COLO668 (cell line): ENCODE measurements around the gene EEFSEC.

Experiments
- DNase-seq: peaks from one replicate; lab custom pipeline; 2025; ENCODE audit not compliant: unreplicated experiment; lab: John Stamatoyannopoulos, UW

EEFSEC gene

DNA sequence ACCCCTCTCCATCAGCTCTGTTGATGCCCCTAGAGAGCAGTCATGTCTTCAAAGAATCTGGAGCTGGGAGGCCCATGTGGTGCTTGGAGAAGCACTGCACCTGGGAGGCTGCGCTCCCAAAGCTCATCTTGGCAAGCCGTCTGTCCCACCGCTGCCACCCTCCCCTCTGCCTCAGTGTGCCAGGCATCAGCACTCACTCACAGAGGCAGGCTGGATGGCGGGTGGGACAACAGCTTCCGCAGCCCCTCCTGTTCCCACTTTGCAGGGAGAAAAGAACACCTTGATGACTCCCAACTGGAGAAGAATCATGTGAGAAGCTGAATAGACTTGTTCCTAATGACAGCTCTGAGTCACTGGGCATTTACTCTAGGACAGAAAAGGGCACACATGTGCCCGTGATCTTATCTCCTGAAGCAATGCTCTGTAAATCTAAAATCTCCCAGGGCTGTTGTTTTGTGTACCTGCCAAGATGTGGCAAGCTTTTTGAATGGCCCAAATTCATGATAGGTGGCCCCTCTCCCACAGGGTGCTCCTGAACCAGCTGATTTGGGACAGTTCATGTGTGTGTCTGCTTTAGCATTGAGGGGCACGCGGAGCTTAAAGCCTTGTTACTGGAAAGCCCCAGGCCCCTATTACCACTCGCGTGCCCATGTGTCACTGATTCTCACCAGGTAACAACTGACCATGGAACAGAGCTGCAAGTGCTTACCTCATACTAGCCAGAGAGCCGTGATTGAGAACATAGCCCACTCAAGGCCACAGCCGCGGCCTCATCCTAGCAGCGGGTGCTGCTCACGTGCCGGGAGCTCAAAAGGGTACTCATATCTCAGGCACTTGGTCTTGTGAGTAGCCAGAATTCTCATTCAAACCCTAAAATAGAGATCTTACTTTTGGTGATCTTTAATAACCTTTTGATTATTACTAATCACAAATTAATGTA, 209.0 kb downstream of the EEFSEC start:
- no peak for DNase-seq

DNA sequence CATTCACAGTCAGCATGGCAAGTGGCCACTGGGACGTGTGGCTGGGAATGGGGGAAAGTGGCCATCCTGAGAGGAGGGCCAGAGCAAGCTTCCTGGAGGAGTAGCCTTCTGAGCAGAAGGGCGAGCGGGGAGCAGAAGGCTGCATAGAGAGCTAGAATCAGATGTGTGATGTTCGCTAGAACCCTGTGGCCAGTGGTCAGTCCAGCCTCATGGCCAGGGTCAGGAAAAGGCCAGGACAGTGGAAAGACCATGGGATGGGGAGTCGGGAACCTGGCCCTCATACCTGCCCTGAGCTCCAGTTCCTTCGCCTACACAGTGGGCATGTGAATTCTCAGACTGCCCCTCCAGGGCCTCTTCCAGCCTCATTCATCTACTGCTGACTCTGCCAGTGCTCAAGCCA, 211.0 kb downstream of the EEFSEC start:
- DNase-seq, result no peak

DNA sequence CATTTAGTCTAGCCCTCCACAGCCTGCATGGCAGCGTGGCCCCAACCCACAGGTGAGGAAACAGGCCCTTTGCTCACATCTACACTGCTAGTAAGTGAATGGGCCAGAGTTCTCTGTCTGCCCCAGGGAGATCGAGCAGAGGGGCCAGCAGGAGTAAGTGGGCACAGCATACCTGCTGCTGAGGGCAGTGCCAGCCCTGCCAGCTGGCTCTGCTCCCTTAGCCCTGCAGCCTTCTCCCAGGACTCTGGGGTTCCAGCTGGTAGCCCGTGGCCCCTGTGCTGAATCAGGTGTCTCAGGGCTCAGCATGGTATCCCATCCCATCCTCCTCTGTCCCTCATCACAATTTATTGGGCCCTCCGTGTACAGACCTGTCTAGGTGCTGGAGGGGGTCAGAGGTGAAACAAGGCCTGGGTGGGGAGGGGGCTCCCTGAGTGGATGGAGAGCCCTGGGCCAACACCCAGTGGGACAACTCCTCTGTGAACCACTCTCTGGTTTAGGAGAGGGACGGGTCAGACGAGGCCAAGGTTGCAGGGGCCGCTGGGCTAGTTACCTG, 211.6 kb downstream of the EEFSEC start:
- DNase-seq, result no peak

DNA sequence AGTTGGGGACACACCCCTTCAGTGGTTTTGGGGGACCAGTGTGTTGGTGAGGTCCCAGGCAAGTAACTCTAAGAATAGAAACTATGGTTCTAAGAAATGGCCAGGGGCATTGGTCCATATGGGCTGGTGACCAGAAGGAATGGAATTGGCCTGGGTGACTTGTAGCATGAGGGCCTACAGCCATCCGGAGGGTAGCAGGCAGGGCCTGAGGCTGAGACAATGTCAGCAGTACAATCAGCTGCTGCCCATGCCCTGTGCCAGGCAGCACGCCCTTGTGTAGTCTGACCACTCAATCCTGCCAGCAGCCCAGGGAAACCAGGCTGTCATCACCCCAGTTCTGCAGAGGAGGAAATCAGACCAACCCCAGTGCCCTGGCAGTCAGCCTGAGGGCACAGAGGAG, 212.9 kb downstream of the EEFSEC start:
- no peak for DNase-seq

DNA sequence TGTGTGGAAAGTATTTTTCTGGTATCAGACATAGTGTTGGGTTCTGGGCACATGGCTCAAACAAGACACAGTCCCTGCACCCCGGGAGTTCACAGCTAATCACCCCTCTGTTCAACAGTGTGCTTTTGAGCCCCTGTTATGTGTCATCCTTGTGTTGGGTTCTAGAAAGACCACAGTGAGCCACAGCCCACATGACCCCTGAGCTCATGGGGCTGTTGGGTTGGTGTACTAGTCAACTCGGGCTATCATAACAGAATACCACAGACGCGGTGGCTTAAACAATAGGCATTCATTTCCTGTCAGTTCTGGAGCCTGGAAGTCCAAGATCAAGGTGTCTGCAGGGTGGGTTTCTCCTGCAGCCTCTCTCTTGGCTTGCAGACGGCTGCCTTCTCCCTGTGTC, 213.4 kb downstream of the EEFSEC start:
- DNase-seq, result no peak

DNA sequence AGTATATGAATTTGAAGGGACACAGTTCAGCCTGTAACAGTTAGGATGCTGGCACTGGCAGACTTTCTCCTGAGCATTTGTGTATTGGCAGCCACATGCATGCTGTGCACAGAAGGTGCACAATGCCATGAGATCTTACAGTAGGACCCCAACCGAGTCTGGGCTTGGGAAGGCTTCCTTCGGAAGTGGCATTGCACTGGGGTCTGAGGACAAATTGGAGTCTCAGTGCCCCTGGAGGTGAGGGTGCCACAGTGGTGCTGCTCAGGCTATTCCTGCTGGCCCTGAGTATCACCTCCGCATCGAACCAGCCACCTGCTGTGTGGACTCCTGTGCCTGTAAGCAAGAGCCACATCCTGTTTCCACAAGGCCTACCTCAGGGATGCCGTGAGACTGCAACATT, 213.9 kb downstream of the EEFSEC start:
- DNase-seq, result no peak

DNA sequence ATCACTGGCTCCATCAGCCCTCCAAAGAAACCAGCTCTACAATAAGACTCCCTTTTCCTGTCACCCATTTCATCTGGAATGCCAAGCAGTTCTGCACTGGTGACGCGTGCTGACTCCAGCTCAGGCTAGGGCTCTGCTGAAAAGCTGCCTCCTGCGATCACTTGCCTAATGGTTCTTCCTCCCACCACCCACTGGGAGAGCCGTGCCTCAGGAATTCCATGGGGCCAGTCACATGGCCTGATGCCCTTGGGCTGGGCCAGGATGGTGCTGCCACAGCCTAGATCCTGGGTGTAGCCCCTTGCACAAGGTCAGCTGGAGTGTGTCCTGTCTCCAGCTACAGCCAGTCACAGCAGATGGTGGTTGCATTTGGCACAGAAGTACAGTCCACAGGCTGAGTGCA, 214.5 kb downstream of the EEFSEC start:
- DNase-seq, result no peak

DNA sequence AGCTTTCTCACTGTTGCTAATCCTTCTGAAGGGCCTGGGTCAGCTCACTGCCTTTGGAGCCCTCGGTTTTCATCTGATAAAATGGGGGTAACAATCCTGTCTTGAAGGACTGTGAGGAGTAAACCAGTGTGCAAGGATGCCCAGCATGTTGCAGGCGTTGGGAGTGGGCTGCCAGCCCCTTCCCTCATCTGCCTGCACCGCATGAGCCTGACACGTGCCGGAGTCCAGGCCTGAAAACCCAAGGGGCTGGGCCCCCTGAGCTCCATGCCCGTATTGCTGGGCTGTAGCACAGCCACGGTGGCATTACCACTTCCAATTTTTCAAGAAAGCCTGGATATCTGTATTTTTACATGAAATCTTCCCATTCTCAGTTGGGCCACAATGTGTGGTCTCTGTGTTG, 215.3 kb downstream of the EEFSEC start:
- no peak for DNase-seq

DNA sequence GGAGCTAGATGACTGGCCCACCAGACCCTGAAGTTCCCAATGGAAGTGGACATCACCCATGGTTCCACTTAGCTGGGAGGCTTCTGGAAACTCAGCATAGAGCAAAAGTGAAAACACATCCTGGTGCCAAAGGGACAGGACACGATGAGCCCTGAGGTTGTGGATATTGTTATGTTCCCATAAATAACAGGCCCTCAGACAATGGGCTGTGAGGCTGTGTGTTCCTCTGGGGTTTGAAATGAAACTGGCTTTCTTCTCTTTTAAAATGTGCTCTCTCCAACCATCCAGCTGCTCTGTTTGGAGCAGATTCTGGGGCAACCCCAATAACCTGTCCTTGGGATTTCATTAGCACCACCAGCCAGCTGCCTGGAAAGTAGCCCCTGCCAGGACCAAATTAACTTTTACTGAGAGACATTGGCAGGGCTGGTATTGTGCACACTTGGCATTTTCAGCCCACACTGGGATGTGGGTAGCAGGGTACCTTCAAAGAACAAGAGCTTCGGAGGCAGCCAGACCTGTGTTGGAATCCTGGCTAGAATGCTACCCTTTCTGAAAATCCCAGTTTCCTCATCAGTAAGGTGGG, 215.9 kb downstream of the EEFSEC start:
- no peak for DNase-seq

DNA sequence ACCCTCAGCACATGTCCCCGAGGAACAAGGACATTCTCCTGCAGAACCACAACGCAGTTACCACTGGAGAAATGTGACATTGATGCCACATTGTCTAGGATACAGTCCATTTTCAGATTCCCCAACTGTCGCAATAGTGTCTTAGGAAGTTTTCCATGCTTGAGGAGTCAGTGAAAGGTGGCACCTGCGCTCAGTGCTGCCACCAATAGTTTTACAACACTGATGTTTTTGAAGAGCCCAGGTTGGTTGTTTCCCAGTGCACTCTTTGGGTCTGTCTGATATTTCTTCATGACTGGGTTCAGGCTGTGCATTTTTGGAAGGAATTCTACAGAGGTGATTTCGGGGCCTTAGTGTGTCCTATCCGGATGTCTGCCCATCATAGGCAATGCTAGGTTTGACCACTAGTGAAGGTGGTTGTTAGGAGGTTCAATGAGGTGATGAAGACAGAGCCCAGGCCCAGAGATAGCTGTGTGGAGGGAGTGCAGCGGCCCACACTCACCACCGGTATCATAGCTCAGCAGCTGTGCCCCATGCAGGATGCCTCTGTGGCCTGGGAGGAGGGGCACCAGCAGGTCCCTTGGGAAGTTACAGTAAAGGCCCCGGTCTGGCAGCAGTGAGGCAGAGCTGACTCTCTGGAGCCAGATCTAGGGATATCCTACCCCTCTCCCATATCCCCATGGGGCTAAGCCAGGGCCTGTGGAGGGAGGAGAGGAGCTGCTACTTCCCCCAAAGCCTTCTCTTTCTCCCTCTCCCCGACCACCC, 216.8 kb downstream of the EEFSEC start:
- no peak for DNase-seq

DNA sequence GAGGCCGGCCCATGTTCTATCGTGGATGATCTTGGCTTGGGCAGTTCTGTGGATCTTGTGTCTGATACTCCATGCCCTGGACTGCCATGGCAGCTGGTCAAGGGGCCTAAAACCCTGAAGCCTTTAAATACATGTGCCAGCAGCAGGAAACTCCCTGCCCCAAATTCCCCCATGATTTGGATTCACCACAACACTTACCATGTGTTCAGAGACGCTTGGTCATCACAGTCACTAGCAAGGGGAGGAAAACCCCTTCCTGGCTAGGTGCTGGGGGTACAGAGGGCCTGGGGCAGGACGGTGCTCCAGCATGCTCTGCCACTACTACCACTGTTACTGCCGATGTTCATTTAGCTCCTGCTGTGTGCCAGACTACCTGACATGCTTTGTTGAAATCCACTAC, 219.0 kb downstream of the EEFSEC start:
- no peak for DNase-seq

DNA sequence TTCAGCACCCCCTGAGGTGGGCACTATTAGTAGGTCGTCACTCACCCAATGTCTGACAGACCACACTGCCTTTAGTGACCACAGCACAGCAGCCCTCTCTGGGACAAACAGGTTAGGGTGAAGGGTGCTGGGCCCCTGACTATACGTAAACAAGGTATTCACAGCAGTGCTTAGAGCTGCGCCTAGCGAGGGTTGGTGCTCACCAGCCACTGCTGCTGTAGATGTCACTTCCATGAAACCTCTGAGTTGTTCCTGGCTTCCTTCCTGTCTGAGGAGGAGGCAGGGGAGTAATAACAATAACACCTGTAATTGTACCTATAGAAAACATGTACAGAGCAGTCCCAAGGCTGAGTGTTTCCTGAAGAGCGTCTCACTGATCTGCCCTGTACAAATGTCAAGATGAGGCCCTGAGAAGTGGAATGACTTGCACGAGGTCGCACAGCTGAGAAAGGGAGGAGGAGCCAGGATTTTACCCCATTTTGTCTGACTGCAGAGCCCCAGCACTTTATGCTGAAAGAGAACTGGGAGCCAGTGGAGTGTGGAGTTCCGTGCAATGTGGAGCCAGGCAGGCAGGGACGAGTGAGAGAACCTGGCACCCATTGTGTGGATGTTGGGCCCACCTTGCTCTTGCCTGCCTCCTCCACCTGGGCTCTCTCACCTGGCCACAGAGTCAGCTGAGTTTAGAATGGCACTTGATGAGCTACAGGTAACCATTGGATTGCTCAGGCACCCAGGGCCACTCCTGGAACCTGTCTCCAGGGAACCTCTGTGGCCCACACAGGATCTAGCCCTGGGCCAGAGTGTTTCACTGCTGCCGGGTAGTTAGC, 219.6 kb downstream of the EEFSEC start:
- no peak for DNase-seq

DNA sequence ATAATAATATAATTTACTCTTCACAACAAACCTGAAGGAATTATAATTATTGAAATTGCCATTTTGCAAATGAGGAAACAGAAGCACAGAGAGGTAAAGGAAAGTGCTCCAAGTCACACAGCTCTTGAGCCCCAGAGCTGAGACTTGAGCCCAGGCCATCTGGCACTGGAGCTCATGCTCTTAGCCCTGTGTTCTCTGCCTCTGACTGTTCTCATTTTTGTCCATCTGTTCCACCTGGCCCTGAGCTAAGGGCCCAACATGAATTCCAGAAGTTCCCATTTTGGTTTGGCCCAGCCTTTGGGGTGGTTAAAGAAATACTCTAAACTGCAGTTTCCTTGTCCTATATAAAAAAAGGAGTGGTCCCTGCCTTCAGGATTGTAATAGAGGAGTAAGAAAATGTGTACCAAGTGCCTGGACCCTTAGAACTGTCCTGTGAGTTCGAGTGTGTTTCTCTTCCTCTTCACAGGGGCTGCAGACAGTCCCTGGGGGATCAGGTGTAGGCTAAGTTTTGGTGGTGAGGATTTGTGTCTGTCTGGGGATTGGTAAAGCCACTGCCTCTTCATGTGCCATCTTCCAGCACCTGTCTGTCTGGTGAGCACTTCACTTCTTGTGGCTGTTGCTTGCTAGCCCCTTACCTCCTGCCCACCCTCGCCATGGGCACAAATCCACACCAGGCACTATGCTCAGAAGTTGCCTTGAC, 221.6 kb downstream of the EEFSEC start:
- DNase-seq, result no peak

DNA sequence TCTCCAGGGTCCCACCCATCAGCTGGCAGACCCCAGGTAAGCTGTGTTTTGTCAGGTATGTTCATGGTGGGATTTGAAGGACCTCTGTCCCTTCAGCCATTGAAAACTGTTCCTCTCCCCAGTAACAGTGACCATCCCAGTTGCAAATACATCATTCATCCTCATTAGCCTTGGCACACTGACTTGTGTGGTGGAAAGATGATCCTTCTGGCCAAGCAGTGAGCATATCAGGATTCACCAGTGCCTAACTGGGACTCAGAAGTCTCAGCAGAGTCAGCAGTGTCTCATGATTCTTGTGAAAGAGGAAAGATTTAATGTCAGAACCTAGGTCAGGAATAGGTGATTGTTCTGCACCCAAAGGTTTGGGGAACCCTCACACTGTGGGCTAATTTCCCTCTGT, 223.2 kb downstream of the EEFSEC start:
- DNase-seq, result no peak

DNA sequence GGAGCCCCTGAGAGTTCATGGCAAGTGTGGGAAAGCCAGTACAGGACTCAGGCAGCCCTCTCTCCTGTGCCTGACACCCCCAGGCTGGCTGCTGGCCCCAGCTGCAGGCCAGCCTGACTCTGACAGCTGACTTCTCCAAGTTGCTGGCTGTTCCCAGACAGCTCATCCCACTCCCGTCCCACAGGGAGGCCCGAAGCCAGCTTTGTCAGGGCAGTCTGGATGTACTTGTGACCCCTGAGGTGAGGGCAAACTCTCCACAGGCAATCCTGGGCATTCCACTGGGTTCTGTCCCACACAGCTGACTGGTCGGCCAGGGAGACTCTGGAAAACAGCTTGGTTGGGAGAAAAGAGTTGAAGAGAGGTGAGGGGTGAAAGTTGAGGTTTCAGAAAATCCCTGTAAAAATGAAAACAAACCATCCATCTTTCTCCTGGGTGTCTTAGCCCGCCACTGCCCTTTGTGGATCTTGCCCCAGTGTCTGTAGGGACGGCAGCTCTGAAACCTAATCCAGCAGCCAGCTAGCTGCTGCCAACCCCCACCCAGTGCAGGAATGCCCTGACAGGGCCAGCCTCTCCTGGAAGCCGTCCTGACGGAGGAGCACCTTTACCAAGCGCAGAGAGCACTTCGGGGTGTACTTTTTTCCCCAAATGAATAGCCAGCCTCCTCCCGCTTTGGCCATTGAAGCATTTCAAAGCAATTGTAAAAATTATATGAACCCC, 225.5 kb downstream of the EEFSEC start:
- no peak for DNase-seq

DNA sequence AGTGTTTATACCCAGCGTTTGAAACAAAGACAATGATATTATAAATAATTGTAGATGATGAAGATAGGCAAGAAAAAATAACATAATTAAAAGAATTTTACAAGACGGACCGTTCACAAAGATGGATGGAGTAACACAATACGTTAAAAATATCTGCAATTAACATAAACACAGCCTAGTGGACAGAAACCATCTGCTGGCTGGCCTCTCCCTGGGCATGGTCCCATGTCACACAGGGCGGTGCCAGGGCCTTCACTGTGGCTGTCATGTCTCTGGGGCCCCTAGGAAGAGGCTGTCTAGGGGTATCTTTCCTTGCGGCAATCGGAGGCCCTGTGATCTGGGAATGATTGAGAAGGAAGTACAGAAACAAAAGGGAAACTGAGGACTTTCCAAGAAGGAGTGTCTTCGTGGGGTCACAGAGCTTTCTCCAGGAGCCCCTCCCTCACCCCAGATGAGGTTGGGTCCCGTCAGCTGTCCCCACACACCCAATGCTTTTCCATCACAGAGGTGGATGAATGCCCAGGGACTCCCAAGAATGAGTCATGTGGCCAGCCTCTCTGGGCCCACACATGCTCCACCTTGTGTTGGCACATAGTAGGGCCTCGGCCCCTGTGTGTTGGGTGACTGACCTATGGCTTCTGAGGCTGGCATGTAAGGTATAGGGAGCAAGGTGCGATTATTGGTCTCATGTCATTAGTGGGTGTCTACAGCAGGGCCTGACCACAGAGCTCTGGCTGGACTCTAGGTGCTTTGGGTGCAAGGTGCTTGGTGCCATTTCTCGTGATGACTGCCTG, 226.3 kb downstream of the EEFSEC start:
- no peak for DNase-seq

DNA sequence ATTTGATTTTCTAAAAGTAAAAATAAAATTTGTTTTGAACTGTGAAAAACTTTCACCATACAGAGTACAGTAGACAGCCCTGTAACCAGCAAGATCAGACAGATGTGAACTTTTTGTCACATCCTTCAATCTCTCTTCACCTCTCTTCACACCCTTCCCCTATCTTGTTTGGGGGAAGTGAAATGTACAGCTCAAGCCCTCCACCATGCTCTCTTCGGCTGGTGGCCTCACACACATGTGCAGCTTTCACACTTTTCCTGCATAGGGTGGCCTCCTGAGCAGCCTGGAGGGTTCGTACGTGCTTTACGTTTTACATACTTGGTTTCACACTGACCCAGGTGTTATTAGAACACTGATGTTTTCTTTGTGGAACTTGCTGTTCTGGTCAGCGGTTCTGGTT, 227.0 kb downstream of the EEFSEC start:
- no peak for DNase-seq

DNA sequence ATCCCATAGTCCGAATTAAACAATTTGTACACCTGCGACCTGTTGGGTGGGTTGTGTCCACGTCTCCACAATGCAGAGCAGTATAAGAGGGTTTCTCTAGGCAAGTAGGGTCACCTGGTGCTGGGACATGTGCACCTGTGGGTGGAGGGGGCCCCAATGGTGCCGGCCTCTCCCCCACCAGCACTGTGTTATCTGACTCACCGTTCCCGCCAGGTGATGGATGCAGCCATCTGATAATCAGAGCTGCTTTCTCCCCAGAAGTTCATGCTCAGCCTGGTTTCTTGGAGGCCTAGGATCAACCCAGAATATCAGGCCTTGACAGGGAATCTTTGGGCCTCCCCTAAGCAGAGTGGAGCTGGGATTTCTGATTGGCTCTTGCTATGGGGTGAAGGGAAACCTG, 227.4 kb downstream of the EEFSEC start:
- no peak for DNase-seq

DNA sequence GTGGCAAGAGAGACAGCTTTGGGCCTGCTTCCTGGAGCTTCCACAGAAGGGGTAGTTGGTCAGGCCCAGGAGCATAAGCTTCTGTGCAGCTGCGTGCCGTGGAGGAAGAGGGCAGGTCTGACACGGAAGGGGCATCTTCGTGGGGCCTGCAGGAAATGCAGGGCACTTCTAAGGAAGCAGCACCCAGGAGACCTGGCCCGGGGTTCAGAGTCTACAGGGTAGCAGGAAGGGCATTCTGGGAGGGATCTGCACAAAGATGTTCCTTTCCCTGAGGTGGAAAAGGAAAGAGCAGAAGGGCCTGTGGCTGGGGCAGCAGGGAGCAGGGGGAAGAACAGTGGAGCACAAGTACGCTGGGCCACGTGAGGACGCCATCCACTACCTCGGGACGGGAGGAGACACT, 228.3 kb downstream of the EEFSEC start:
- DNase-seq, result no peak
